ENCODE data around the gene MARCHF2.

The MARCHF2 gene

DNA sequence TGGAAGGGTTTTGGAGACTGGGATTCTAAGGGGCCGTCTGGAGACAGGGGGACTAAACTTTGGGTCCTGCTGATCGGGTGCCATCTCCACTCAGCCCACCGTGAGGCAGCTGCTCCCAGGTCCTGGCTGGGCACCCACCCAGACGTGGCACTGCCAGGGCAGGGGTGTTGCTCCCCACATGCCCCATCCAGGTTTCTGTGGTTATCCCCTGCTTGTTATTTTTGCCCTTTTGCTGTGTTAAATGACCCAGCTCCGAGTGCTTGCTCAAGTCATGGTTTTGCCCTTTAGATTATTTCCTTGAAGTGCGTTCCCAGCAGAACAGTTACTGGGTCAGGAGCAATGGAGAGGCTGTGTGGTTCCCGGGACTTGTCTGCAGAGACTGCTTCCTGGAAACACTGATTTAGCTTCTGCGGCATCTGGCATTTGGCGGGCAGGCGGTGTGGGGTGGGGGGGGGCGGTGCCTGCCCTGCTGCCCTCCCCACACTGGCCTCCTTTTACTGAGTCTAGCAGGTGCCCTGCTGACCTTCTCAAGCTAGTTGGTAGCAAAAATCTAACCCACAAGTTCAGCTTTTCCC, 21.0 kb upstream of the MARCHF2 start:
- no peaks in the 10 kb centered on the region for H3F3A ChIP-seq (ENCODE audit: control insufficient read depth, insufficient read depth)
- peaks cover 56% of the 10 kb centered on the region for H3K79me2 ChIP-seq (ENCODE audit: control insufficient read depth, low read length)
- H3K9me2 ChIP-seq (replicated peaks; ENCODE audit: control insufficient read depth, low read length) = no peaks in the 10 kb centered on the region
- H3K9me3 ChIP-seq (ENCODE audit: control insufficient read depth, insufficient read depth, low read length) = no peaks in the 10 kb centered on the region
- H3K36me3 ChIP-seq (ENCODE audit: control insufficient read depth, low read length) = peaks cover 3% of the 10 kb centered on the region; the same call in 1 of the 2 replicates
- H3K27me3 ChIP-seq (ENCODE audit: control insufficient read depth, low read length) = no peaks in the 10 kb centered on the region
- no peak overlapping the region for H3K27ac ChIP-seq (ENCODE audit: low read depth, low read length)
- no peak overlapping the region for H3K4me2 ChIP-seq (ENCODE audit: low read length)
- no peak overlapping the region for H3K4me3 ChIP-seq (ENCODE audit: low read length)
- TF ChIP-seq EZH2phosphoT487 (IDR thresholded peaks at IDR 0.05; ENCODE audit: borderline replicate concordance, low read length) = no peak
- TF ChIP-seq, protein P1, sequence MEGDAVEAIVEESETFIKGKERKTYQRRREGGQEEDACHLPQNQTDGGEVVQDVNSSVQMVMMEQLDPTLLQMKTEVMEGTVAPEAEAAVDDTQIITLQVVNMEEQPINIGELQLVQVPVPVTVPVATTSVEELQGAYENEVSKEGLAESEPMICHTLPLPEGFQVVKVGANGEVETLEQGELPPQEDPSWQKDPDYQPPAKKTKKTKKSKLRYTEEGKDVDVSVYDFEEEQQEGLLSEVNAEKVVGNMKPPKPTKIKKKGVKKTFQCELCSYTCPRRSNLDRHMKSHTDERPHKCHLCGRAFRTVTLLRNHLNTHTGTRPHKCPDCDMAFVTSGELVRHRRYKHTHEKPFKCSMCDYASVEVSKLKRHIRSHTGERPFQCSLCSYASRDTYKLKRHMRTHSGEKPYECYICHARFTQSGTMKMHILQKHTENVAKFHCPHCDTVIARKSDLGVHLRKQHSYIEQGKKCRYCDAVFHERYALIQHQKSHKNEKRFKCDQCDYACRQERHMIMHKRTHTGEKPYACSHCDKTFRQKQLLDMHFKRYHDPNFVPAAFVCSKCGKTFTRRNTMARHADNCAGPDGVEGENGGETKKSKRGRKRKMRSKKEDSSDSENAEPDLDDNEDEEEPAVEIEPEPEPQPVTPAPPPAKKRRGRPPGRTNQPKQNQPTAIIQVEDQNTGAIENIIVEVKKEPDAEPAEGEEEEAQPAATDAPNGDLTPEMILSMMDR (IDR thresholded peaks at IDR 0.05; ENCODE audit: low read depth, low read length, poor library complexity, severe bottlenecking) = no peak
- H3K4me1 ChIP-seq (ENCODE audit: control insufficient read depth, low read length) = peaks cover 16% of the 10 kb centered on the region
- H4K20me1 ChIP-seq (ENCODE audit: control insufficient read depth, insufficient read depth, low read depth, low read length) = peaks cover 5% of the 10 kb centered on the region

DNA sequence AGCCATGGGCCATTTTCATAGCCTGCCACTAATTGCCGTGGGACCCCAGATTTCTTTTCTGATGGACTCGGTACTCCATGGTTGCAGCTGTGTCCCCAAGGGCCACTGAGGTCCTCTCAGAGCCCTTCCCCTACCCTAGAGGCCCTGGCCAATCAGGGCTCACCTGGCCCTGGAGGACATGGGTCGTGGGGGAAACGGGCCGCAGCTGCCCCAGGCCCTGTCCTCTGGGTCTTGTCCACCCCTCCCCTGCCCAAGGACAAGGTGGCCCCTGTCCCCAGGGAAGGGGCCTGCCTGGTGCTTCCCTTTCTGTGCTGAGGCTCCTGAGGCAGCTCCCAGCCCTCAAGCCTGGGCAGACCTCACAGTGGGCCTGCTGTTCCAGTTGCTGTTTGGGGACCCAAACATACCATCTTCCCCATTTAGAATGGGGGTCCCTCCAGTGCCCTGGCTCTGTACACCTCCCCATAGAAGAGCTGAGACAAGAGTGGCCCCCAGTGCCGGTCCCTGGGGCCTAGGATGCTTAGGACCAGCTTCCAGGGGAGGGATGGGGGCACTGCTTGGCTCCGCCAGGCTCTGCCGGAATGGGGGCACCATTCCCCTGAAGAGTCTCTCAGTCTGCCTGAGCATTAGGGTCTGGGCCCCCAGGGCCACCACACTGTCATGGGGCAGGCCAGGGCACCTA, 19.8 kb upstream of the MARCHF2 start:
- Histone ChIP-seq H3K4me3 (ENCODE audit: low read length) (no peak overlapping the region), H3K9me2 (replicated peaks; ENCODE audit: control insufficient read depth, low read length) (no peaks in the 10 kb centered on the region), H3K9me3 (ENCODE audit: control insufficient read depth, insufficient read depth, low read length) (no peaks in the 10 kb centered on the region), H3K36me3 (ENCODE audit: control insufficient read depth, low read length) (peaks cover 3% of the 10 kb centered on the region; the same call in 1 of the 2 replicates), H4K20me1 (ENCODE audit: control insufficient read depth, insufficient read depth, low read depth, low read length) (peaks cover 5% of the 10 kb centered on the region), H3K27ac (ENCODE audit: low read depth, low read length) (no peak overlapping the region), H3K4me1 (ENCODE audit: control insufficient read depth, low read length) (peaks cover 16% of the 10 kb centered on the region), H3K4me2 (ENCODE audit: low read length) (no peak overlapping the region), H3F3A (ENCODE audit: control insufficient read depth, insufficient read depth) (no peaks in the 10 kb centered on the region), H3K79me2 (ENCODE audit: control insufficient read depth, low read length) (peaks cover 68% of the 10 kb centered on the region), H3K27me3 (ENCODE audit: control insufficient read depth, low read length) (no peaks in the 10 kb centered on the region)
- TF ChIP-seq, protein P1 (IDR thresholded peaks at IDR 0.05; ENCODE audit: low read depth, low read length, poor library complexity, severe bottlenecking) = no peak
- no peak for TF ChIP-seq EZH2phosphoT487 (IDR thresholded peaks at IDR 0.05; ENCODE audit: borderline replicate concordance, low read length)

DNA sequence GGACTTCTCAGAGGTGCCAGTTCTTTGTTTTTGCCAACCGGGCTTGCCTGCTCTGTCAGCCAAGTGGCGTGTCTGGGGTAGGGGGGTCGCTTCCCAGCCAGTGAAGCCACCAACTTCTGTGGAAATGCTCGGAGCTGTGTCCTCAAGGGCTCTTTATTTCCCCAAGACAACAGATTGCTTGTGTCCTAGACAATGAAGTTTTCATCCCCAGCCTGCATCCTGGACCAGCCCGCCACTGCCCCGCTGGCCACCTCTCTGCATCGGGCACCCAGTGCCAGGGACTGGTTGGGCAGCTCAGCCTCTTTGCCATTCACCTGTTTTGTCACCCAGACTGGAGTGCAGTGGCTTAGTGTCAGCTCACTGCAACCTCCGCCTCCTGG, 19.2 kb upstream of the MARCHF2 start:
- peaks cover 67% of the 10 kb centered on the region for H3K79me2 ChIP-seq (ENCODE audit: control insufficient read depth, low read length)
- no peak overlapping the region for H3K27ac ChIP-seq (ENCODE audit: low read depth, low read length)
- peaks cover 5% of the 10 kb centered on the region for H4K20me1 ChIP-seq (ENCODE audit: control insufficient read depth, insufficient read depth, low read depth, low read length)
- H3K4me3 ChIP-seq (ENCODE audit: low read length) = no peak overlapping the region
- peaks cover 14% of the 10 kb centered on the region for H3K4me1 ChIP-seq (ENCODE audit: control insufficient read depth, low read length)
- H3F3A ChIP-seq (ENCODE audit: control insufficient read depth, insufficient read depth) = no peaks in the 10 kb centered on the region
- H3K36me3 ChIP-seq (ENCODE audit: control insufficient read depth, low read length) = peaks cover 3% of the 10 kb centered on the region; the same call in 1 of the 2 replicates
- no peaks in the 10 kb centered on the region for H3K9me2 ChIP-seq (replicated peaks; ENCODE audit: control insufficient read depth, low read length)
- H3K9me3 ChIP-seq (ENCODE audit: control insufficient read depth, insufficient read depth, low read length) = no peaks in the 10 kb centered on the region
- no peak for TF ChIP-seq EZH2phosphoT487 (IDR thresholded peaks at IDR 0.05; ENCODE audit: borderline replicate concordance, low read length)
- TF ChIP-seq, protein P1 (IDR thresholded peaks at IDR 0.05; ENCODE audit: low read depth, low read length, poor library complexity, severe bottlenecking) = no peak
- H3K27me3 ChIP-seq (ENCODE audit: control insufficient read depth, low read length) = no peaks in the 10 kb centered on the region
- no peak overlapping the region for H3K4me2 ChIP-seq (ENCODE audit: low read length)
